HG03558 (cell line): ENCODE results near the gene KRT33A.

ENCODE experiments used
- ATAC-seq: cut with Tn5 transposase; IDR thresholded peaks from one replicate; pipeline ENCODE4 v1.9.1; 2021; ENCODE audit warnings: moderate number of reproducible peaks; ENCODE audit not compliant: unreplicated experiment; ENCODE audit errors: extremely low read depth

The KRT33A gene

GRCh38 chr17:41308251-41308917 is 42.2 kb downstream of the KRT33A start:
- no peak for ATAC-seq

- no peak for ATAC-seq
Observed at GRCh38 chr17:41307647-41308046, 43.0 kb downstream of the KRT33A start.

- ATAC-seq = no peak
Observed at GRCh38 chr17:41304091-41304490, 46.5 kb downstream of the KRT33A start.

- no peak for ATAC-seq
Observed at GRCh38 chr17:41302981-41303380, 47.6 kb downstream of the KRT33A start.

- no peak for ATAC-seq
Observed at GRCh38 chr17:41301916-41302901, 48.4 kb downstream of the KRT33A start, which contains the start of gene KRTAP29-1. KRTAP29-1 (minus strand) TSS chr17:41302851; CDS start chr17:41302851, 0 bp downstream.

- no peak for ATAC-seq
Observed at GRCh38 chr17:41301204-41301790, 49.3 kb downstream of the KRT33A start.

GRCh38 chr17:41298458-41299135 is 52.0 kb downstream of the KRT33A start:
- ATAC-seq = no peak

- no peak for ATAC-seq
Observed at GRCh38 chr17:41296846-41297245, 53.8 kb downstream of the KRT33A start.
